ENCODE results near the gene TAF11. TPM values are rescaled to one million over a fixed set of nuclear protein-coding genes. Genes with fewer than 3 reads are reported as not detected.
"Not testable (repeated sequence)": the region's sequence is repeated elsewhere in the genome, so short reads cannot be mapped to it uniquely, and the experiment has no call there.

TAF11 gene
- total RNA-seq, 2 experiments from 2014 or later = 28.7 to 32.3 TPM

- no peak overlapping the region for H3K4me3 Mint-ChIP-seq
- peaks cover 3% of the 10 kb centered on the region for H3K9me3 Mint-ChIP-seq (ENCODE audit: low read depth)
- ChIA-PET CTCF (interaction anchor here (0.7 to 1.2 kb wide), 2 partner anchors 126 to 140 kb away, joined by 3 to 4 read pairs; no protein-coding TSS in a partner anchor), POLR2A (no interaction called here)
- ATAC-seq (no peak), DNase-seq (no peak)
- intact Hi-C loops (cut with DNase I, micrococcal nuclease) = loop anchor here (5.0 to 10.0 kb wide), 3 partner anchors 210 to 417 kb away; no protein-coding TSS in a partner anchor
- H3K4me1 Mint-ChIP-seq = peaks cover 27% of the 10 kb centered on the region
- peaks cover 33% of the 10 kb centered on the region for H3K36me3 Mint-ChIP-seq (ENCODE audit: low read depth)
- no peaks in the 10 kb centered on the region for H3K27me3 Mint-ChIP-seq
- no peak overlapping the region for H3K27ac Mint-ChIP-seq
Measured at GRCh38 chr6:34884996-34885395, 2.8 kb downstream of the TAF11 start.

GRCh38 chr6:34884073-34884472 lies 3.8 kb downstream of the TAF11 start:
- ATAC-seq; H3K27me3 Mint-ChIP-seq; H3K9me3 Mint-ChIP-seq (ENCODE audit: low read depth); POLR2A ChIA-PET; DNase-seq; H3K4me3 Mint-ChIP-seq; CTCF ChIA-PET: not testable (repeated sequence)
- H3K36me3 Mint-ChIP-seq (ENCODE audit: low read depth) = peaks cover 33% of the 10 kb centered on the region
- H3K27ac Mint-ChIP-seq = peak overlapping the region; percentile 58
- H3K4me1 Mint-ChIP-seq = peaks cover 27% of the 10 kb centered on the region
- intact Hi-C loops (cut with DNase I, micrococcal nuclease) = loop anchor here (10.0 kb wide), 2 partner anchors 209 to 229 kb away; no protein-coding TSS in a partner anchor

- DNase-seq (no peak), ATAC-seq (no peak)
- ChIA-PET CTCF (no interaction called here), POLR2A (no interaction called here)
- intact Hi-C loops (cut with DNase I, micrococcal nuclease) = no loop called here
- Mint-ChIP-seq H3K27me3 (no peaks in the 10 kb centered on the region), H3K36me3 (ENCODE audit: low read depth) (peaks cover 21% of the 10 kb centered on the region), H3K27ac (peak overlapping the region; percentile 12), H3K4me1 (peaks cover 2% of the 10 kb centered on the region), H3K9me3 (ENCODE audit: low read depth) (no peaks in the 10 kb centered on the region), H3K4me3 (no peak overlapping the region)
Measured at GRCh38 chr6:34877869-34878485, 9.9 kb downstream of the TAF11 start.

GRCh38 chr6:34877259-34877658 lies 10.6 kb downstream of the TAF11 start:
- intact Hi-C loops (cut with DNase I, micrococcal nuclease) = no loop called here
- Mint-ChIP-seq H3K4me3 (no peak overlapping the region), H3K4me1 (no peaks in the 10 kb centered on the region), H3K27me3 (no peaks in the 10 kb centered on the region), H3K36me3 (ENCODE audit: low read depth) (peaks cover 19% of the 10 kb centered on the region), H3K9me3 (ENCODE audit: low read depth) (no peaks in the 10 kb centered on the region), H3K27ac (no peak overlapping the region)
- DNase-seq (no peak), ATAC-seq (no peak)
- POLR2A ChIA-PET = no interaction called here
- CTCF ChIA-PET = no interaction called here

- peak overlapping the region; percentile 28 for H3K27ac Mint-ChIP-seq
- H3K27me3 Mint-ChIP-seq = no peaks in the 10 kb centered on the region
- H3K4me3 Mint-ChIP-seq = no peak overlapping the region
- DNase-seq = no peak
- no peak for ATAC-seq
- no peaks in the 10 kb centered on the region for H3K4me1 Mint-ChIP-seq
- POLR2A ChIA-PET = no interaction called here
- H3K9me3 Mint-ChIP-seq (ENCODE audit: low read depth) = no peaks in the 10 kb centered on the region
- CTCF ChIA-PET = no interaction called here
- peaks cover 20% of the 10 kb centered on the region for H3K36me3 Mint-ChIP-seq (ENCODE audit: low read depth)
- intact Hi-C loops (cut with DNase I, micrococcal nuclease) = no loop called here
Measured at GRCh38 chr6:34876472-34876871, 11.4 kb downstream of the TAF11 start.

GRCh38 chr6:34875292-34876213 lies 12.3 kb downstream of the TAF11 start:
- ChIA-PET CTCF (no interaction called here), POLR2A (interaction anchor here (1.5 kb wide), 1 partner anchor 12 kb away, joined by 5 read pairs; the partner anchor contains the start of gene TAF11)
- Mint-ChIP-seq H3K27ac (peak overlapping the region; percentile 28), H3K9me3 (ENCODE audit: low read depth) (no peaks in the 10 kb centered on the region), H3K36me3 (ENCODE audit: low read depth) (peaks cover 26% of the 10 kb centered on the region), H3K27me3 (no peaks in the 10 kb centered on the region), H3K4me1 (no peaks in the 10 kb centered on the region), H3K4me3 (no peak overlapping the region)
- ATAC-seq (no peak), DNase-seq (no peak)
- intact Hi-C loops (cut with DNase I, micrococcal nuclease) = no loop called here

GRCh38 chr6:34872332-34872731 lies 15.5 kb downstream of the TAF11 start:
- Mint-ChIP-seq H3K4me3 (no peak overlapping the region), H3K4me1 (no peaks in the 10 kb centered on the region), H3K27me3 (no peaks in the 10 kb centered on the region), H3K9me3 (ENCODE audit: low read depth) (no peaks in the 10 kb centered on the region), H3K36me3 (ENCODE audit: low read depth) (peaks cover 19% of the 10 kb centered on the region), H3K27ac (no peak overlapping the region)
- ATAC-seq (no peak), DNase-seq (no peak)
- ChIA-PET CTCF (no interaction called here), POLR2A (no interaction called here)
- intact Hi-C loops (cut with DNase I, micrococcal nuclease) = no loop called here

- no peaks in the 10 kb centered on the region for H3K27me3 Mint-ChIP-seq
- peaks cover 18% of the 10 kb centered on the region for H3K36me3 Mint-ChIP-seq (ENCODE audit: low read depth)
- CTCF ChIA-PET = interaction anchor here (0.7 kb wide), 1 partner anchor 29 kb away, joined by 3 read pairs; no protein-coding TSS in a partner anchor
- no peaks in the 10 kb centered on the region for H3K4me1 Mint-ChIP-seq
- H3K4me3 Mint-ChIP-seq = no peak overlapping the region
- DNase-seq (no peak), ATAC-seq (no peak)
- POLR2A ChIA-PET = no interaction called here
- intact Hi-C loops (cut with DNase I, micrococcal nuclease) = no loop called here
- H3K9me3 Mint-ChIP-seq (ENCODE audit: low read depth) = no peaks in the 10 kb centered on the region
- H3K27ac Mint-ChIP-seq = no peak overlapping the region
Measured at GRCh38 chr6:34871853-34872252, 16.0 kb downstream of the TAF11 start.

GRCh38 chr6:34867484-34867883 lies 20.4 kb downstream of the TAF11 start:
- ATAC-seq = no peak
- Mint-ChIP-seq H3K9me3 (ENCODE audit: low read depth) (no peaks in the 10 kb centered on the region), H3K4me3 (no peak overlapping the region), H3K4me1 (no peaks in the 10 kb centered on the region), H3K36me3 (ENCODE audit: low read depth) (peaks cover 15% of the 10 kb centered on the region), H3K27me3 (no peaks in the 10 kb centered on the region), H3K27ac (no peak overlapping the region)
- intact Hi-C loops (cut with DNase I, micrococcal nuclease) = no loop called here
- DNase-seq = no peak
- CTCF ChIA-PET = interaction anchor here (0.5 to 0.6 kb wide), 3 partner anchors 36 to 187 kb away, joined by 3 to 5 read pairs (median 3); partner anchors contain the start of gene SNRPC
- POLR2A ChIA-PET = no interaction called here

- Mint-ChIP-seq H3K9me3 (ENCODE audit: low read depth) (no peaks in the 10 kb centered on the region), H3K27ac (no peak overlapping the region), H3K4me1 (no peaks in the 10 kb centered on the region), H3K4me3 (no peak overlapping the region), H3K36me3 (ENCODE audit: low read depth) (peaks cover 14% of the 10 kb centered on the region), H3K27me3 (no peaks in the 10 kb centered on the region)
- ATAC-seq = no peak
- ChIA-PET CTCF (no interaction called here), POLR2A (no interaction called here)
- intact Hi-C loops (cut with DNase I, micrococcal nuclease) = no loop called here
- no peak for DNase-seq
Measured at GRCh38 chr6:34866509-34866908, 21.3 kb downstream of the TAF11 start.

- CTCF ChIA-PET = no interaction called here
- Mint-ChIP-seq H3K9me3 (ENCODE audit: low read depth) (no peaks in the 10 kb centered on the region), H3K4me1 (no peaks in the 10 kb centered on the region), H3K4me3 (no peak overlapping the region), H3K36me3 (ENCODE audit: low read depth) (peaks cover 9% of the 10 kb centered on the region), H3K27ac (no peak overlapping the region), H3K27me3 (no peaks in the 10 kb centered on the region)
- ATAC-seq (no peak), DNase-seq (no peak)
- intact Hi-C loops (cut with DNase I, micrococcal nuclease) = no loop called here
- POLR2A ChIA-PET = no interaction called here
Measured at GRCh38 chr6:34865107-34865506, 22.7 kb downstream of the TAF11 start.

GRCh38 chr6:34864007-34864406 lies 23.8 kb downstream of the TAF11 start:
- ChIA-PET POLR2A (no interaction called here), CTCF (interaction anchor here (0.7 kb wide), 1 partner anchor 715 kb away, joined by 4 read pairs; no protein-coding TSS in a partner anchor)
- Mint-ChIP-seq H3K27me3 (no peaks in the 10 kb centered on the region), H3K27ac (no peak overlapping the region), H3K9me3 (ENCODE audit: low read depth) (no peaks in the 10 kb centered on the region), H3K36me3 (ENCODE audit: low read depth) (peaks cover 9% of the 10 kb centered on the region), H3K4me1 (no peaks in the 10 kb centered on the region), H3K4me3 (no peak overlapping the region)
- intact Hi-C loops (cut with DNase I, micrococcal nuclease) = no loop called here
- ATAC-seq (no peak), DNase-seq (no peak)

Measured in activated CD4-positive, alpha-beta T cell treated with anti-CD3 and anti-CD28 coated beads for 36 hours (primary cell).